Renal pelvis (tissue), 4 donors: ENCODE data around the gene PLCE1. TPM values are rescaled to one million over a fixed set of nuclear protein-coding genes. Genes with fewer than 3 reads are reported as not detected.

Experiments
- DNase-seq: peaks from one replicate; pipeline ENCODE4 v3.0.0-alpha.2; 2013
- polyA plus RNA-seq, 3 donors: library from polyadenylated mRNA; unstranded; fragments of 120-200 nt; gene quantifications; one replicate each; pipeline ENCODE4 v1.2.1, GENCODE V29; 2013; ENCODE audit not compliant: insufficient read length in 3 of 3

PLCE1 gene
- polyA plus RNA-seq, 3 donors, result 29.4 to 43.1 (median 36.3) TPM

DNA sequence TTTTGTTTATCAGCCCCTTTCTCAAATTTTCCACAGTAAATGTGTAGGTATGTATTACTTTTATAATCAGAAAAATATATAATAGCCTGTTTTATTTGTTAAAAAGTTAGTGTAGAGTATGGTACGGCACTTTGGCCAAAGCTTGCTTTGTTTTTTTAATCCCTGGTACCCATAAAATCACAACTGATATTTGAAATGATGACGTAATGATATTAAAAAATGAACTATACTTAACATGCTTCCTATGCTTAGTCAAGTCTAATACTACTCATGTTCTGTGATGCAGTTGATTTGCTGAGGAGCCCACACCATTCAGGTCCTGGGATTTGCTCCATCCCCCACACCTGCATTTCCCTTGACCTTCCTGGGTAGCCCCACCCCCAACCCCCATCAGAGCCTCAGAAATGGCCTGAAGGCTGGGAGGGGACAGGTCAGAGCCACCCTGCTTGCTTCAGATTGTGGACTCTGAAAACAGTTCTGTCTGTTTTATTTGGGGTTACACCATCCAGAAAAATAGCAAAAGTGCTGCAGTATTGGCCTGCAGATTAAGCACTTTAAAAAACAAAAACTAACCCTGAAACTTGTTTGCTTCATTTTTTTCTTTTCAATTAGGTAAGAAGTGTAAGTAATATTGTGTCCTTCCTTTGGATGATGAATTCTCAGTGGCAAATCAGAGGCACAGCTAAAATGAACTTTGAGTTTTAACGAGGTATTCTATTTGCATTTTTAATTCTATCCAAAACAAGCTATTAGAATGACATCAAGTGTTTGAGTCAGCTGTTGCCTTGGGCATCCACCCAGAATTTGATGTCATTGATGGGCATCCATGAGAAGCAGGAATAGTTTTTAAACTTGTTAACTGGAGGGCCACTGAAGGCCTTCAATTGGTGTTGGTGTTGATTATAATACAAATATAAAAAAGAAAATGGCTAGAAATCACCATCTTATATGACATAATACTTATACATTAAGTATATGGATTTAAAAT lies 23.3 kb downstream of the PLCE1 start:
- no peak for DNase-seq

DNA sequence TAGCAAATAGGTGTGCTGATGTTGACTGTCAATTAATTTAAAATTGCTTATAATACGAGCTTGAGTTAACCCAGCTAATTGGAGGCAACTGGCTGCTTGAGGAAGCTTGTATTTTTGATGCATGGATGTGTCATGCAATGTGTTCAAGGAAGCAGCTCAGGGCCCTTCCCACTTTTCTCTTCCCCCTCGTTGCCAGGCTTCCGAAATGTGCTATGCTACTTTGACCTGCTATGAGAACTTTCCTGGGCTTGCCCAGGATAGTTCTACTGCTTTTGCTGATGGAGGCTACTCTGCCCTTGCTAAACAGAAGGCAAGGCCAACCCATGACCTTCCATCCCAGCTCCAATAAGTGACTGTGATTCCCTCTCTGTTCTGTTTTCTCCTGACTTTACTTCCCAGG lies 24.4 kb downstream of the PLCE1 start:
- no peak for DNase-seq

DNA sequence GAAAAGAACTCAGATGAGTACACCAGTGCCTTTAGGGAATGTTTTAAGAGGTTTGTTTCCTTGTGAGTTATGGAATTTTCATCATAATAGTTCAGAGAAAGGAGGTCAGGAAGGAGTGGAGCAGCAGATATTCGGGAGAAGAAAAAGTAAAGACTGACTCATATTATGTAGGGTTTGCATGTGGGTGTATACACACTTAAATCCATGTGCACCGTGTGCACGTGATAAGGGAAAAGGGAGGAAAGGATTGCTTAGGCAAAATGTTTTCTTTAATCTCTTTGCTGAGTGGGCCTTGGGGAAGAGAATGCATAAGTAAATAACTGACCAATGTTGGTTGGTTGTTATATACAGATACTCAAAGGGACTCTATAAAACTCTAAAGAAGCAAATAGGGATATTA lies 30.2 kb downstream of the PLCE1 start:
- no peak for DNase-seq

DNA sequence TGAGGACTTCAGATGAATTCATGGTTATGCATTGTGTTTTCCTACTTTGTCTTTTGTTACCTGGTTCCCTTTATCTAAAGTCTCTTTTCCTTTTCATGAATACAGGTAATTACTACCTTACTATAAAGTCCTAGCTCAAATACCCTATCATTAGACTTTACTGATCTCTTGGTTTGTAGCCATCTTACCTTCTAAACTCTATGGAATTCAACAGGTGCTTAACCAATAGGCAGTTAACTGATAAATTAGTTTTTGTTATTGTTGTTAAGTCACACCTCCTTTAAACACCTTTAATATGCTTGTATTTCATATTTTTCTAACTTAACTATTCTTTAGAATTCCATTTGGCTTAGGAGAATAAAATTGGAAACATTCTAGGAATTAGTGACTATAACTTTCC lies 30.7 kb downstream of the PLCE1 start:
- no peak for DNase-seq

DNA sequence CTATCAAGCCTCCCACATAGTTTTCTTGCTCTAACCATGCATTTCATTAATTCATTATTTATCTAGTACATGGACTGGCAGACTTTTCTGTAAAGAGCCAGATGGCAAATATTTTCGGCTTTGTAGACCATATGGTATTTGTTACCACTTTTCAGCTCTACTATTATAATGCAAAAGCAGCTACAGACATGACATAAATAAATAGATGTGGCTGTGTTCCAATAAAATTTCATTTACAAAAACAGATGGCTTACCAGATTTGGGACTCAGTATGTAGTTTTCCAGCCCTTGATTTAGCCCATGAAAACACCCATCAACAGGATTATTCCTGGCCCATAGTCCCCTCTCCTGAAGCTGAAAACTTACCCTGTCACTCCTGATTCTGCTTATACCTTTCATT lies 32.1 kb downstream of the PLCE1 start:
- DNase-seq, result no peak

DNA sequence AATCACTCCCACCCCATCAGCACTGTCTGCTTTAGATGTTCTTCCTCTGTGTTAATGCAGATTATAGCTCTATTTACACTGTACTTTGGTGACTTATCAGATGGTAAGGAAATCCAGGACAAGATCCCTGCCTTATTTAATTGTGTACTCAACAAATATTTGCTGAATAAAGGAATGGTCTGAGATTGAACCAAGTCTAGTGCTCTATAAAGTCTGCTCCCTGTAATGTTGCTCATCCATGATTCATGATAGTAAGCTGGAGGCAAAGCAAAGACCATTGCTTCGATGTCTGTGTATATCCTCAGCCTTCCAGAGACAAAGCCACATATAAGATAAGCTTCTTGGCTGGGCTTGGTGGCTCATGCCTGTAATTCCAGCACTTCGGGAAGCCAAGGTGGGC lies 33.5 kb downstream of the PLCE1 start:
- DNase-seq, result no peak

DNA sequence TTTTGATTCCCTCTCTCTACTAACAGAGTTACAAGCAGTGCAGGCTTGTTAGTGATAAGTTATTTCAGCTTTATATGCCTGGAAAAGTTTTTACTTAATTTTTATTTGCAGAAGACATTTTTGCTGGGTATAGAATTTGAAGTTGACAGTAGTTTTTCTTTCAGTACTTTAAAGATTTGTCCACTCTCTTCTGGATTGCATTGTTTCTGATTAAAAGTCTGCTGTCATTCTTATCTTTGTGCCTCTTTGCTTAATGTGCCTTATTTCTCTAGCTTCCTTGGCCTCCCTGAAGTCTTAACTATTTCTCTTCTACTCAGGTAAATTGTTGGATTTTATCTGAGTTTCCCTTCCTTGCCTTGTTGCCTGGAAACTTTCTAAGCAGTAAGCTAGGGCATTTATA lies 36.2 kb downstream of the PLCE1 start:
- no peak for DNase-seq

DNA sequence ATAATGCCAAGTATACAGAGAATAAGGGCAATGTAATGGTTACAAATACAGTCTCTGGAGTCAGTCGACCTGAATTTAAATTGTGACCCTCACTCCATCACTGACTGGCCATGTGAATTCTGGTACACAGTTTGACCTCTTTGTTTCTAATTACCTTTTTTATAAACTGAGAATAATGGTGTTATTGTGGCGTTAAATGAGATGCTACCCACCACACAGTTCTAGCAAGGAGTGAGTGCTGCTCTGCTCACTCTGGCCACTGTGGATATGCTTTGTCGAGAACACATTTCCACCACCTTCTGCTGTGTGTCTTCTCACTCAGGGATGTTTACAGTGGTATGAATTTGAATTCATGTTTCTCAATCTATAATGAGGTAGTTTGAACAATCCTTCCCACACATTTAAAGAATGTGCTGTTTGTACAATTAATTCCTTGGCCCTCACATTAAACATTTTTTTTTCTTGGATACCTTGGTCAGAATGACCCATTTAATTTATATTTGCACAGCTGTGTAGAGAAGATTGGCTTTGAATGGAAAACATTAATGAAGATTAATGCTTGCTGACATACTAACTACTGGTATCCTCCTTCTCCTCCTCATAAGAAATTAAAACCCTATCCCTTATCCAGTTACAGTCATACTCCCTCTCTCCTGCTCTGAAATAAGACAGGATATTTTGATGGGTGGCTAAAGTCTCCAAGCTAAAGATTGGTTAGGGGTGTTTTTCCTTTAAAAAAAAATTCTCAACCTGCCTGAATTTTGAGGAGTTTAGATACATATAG lies 42.4 kb downstream of the PLCE1 start:
- DNase-seq, result peak; percentile 58

DNA sequence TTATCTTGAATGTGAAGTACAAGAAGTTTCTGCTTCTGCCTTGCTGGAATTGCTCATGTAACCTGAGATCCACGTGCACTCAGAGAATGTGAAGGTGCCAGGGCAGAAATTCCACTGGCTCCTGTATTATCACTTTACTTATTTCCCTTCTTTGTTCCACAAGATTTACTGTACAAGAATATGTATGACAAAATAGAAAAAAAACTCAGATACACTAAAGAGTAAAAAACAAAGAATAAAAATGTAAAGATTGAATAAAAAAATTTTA lies 43.0 kb downstream of the PLCE1 start:
- peak; percentile 47 for DNase-seq

DNA sequence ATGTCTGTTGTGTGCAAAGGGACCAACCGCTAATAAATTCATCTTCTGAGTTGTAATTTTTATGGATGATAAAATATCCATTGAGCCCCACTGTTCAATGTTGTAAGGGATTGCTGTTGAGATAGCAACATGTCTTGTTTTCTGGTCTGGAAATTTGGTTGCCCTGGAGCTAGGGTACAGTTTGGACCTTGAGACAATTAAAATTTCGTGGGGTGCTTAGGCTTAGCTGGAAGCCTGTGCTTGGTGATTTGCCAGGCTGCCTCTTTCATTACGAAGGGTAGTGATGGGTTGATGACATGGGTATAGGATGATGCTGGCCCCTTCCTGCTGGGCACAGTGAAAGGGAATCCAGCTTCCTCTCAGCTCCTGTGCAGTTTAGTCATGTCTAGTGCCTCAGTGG lies 43.6 kb downstream of the PLCE1 start:
- DNase-seq, result no peak

DNA sequence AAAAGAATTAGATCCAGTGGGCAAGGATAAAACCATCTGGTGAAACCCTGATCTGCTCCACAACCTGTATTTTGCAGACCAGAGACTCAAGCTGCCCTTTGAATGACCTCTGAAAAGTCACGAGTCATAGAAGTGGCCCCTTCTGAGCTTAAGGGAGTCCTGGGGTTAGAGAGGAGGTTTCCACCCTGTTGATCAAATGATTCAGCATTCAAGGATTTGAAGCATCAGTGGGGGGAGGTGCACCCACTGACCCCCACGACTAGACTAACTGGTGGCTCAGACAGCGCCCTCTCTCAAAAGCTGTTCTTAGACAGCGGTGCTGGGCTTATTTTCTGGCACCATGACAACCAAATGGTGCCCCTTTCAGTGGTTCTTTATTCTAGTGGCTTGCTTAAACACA lies 44.3 kb downstream of the PLCE1 start:
- DNase-seq, result no peak

DNA sequence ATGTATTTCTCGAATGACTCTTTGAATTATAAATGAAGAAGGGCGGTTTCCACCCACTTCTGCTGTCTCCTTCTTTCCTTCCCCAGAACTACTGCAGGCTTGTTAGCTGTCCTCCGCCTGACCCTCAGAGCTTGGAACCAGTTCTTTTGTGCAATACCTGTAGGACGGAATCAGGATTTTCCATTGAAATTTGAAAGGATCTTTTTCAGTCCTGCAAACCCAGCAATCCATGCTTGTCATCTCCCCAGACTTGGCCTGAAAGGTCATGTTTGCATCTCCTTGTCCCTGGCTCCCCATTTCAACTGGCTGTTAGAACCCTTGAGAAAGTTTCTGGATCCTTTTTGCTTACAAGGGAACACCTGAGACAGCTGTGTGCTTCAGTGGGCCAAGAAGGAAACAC lies 47.5 kb downstream of the PLCE1 start:
- no peak for DNase-seq

DNA sequence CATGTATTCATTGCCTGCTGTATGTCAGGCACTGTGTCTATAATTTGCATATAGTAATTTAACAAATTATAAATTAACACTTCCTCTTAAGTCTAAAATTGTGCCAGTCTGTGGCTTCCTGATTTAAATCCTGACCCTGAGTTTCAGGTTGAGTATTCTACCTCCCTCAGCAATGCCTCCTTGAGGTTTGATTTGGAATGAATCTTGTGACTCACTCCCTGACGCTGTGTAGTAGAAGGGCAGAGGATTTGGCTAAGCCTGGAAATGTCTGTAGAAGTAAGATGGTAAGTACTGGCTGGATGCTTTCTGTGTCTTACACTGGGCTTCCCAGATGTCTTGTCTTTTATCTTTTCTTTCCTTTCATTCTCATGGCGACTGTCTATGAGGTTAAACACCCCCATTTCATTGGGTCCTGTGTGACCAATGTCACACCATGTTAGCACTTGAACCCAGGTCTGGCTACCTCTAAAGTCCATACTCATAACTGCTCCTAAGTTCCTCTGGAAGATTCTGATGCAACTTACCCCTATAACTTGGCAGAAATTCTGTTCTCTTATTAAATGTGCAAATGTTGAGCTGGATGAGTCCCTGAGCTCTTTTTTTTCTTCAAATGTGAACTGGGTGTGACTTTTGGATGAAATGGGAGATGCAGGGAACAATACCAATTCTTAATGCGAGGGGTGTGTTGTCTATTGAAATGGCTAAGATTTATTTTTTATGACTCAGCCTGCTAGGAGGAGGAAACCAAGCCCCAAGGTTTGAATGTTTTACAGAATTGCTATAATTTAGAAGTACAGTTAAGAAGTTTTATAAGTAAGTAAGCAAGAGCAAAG lies 48.5 kb downstream of the PLCE1 start:
- DNase-seq, result no peak

DNA sequence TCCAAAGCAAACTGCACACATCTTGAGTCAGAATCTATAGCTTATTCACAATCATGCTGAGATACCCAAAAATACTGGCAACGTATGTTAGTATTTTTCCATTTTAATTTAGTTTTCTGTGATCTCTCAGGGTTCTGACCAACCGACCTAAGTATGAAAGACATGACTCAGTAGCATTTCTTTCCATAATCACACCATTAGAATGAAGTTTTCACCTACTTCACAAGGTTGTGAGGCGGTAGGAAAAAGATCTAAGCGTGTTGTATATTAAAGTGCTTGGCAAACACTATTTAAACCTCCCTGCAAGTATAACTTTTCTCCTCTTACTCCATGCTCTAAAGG lies 49.1 kb downstream of the PLCE1 start:
- no peak for DNase-seq

Other genes with a start within 250 kb of the PLCE1 start
- gene LGI1, start 236.0 kb upstream of the PLCE1 start, polyA plus RNA-seq, result 1 to 10 TPM; 3.8 to 7.1 (median 5.1) TPM
- 1 to 10 TPM; 7.2 to 9.1 (median 7.8) TPM for gene SLC35G1, start 100.0 kb upstream of the PLCE1 start, polyA plus RNA-seq